Astrocyte (in vitro differentiated cells and primary cell): ENCODE measurements around the gene ITGA2B. TPM values are rescaled to one million over a fixed set of nuclear protein-coding genes. Genes with fewer than 3 reads are reported as not detected.

Experiments
- DNase-seq: peaks from one replicate; pipeline ENCODE4 v3.0.0-alpha.2; 2010; ENCODE audit warnings: low read depth
- FAIRE-seq: peaks from 2 replicates; lab custom pipeline; 2011; peaks lifted over from hg19 to GRCh38; lab: Jason Lieb, UNC
- H2AFZ ChIP-seq: 2 replicates; pipeline ENCODE4 v1.6.0; 2012; ENCODE audit warnings: low read depth, low read length, inconsistent platforms
- H3K27ac ChIP-seq: 2 replicates; pipeline ENCODE4 v1.5.1; 2011; ENCODE audit warnings: low read depth, low read length, inconsistent platforms
- H3K27me3 ChIP-seq: 2 replicates; pipeline ENCODE4 v1.6.0; 2011; ENCODE audit warnings: low read length, inconsistent platforms; ENCODE audit not compliant: insufficient read depth
- H3K36me3 ChIP-seq: 2 replicates; pipeline ENCODE4 v1.5.1; 2011; ENCODE audit warnings: low read length, inconsistent platforms; ENCODE audit not compliant: insufficient read depth
- H3K4me1 ChIP-seq: 2 replicates; pipeline ENCODE4 v1.5.1; 2011; ENCODE audit warnings: low read length, inconsistent platforms; ENCODE audit not compliant: insufficient read depth
- H3K4me2 ChIP-seq: 2 replicates; pipeline ENCODE4 v1.6.0; 2012; ENCODE audit warnings: low read length, inconsistent platforms
- H3K4me3 ChIP-seq: 2 replicates; pipeline ENCODE4 v1.5.1; 2011; ENCODE audit warnings: low read depth, mild to moderate bottlenecking, low read length, inconsistent platforms; ENCODE audit not compliant: insufficient read depth
- H3K79me2 ChIP-seq: 2 replicates; pipeline ENCODE4 v1.6.0; 2012; ENCODE audit warnings: mild to moderate bottlenecking, low read length, inconsistent platforms; ENCODE audit not compliant: insufficient read depth
- H3K9ac ChIP-seq: 2 replicates; pipeline ENCODE4 v1.6.0; 2012; ENCODE audit warnings: mild to moderate bottlenecking, low read length, inconsistent platforms
- H3K9me3 ChIP-seq: 2 replicates; pipeline ENCODE4 v1.5.1; 2012; ENCODE audit warnings: low read depth, mild to moderate bottlenecking, low read length, inconsistent platforms; ENCODE audit not compliant: insufficient read depth
- H4K20me1 ChIP-seq: 2 replicates; pipeline ENCODE4 v1.6.0; 2012; ENCODE audit warnings: low read length, inconsistent platforms; ENCODE audit not compliant: insufficient read depth
- H3K27ac Mint-ChIP-seq: one replicate; pipeline ENCODE4 v1.8.0; 2021; ENCODE audit warnings: mild to moderate bottlenecking, mixed read lengths; ENCODE audit not compliant: unreplicated experiment
- H3K27me3 Mint-ChIP-seq: one replicate; pipeline ENCODE4 v1.8.0; 2021; ENCODE audit warnings: low read depth, mixed read lengths; ENCODE audit not compliant: unreplicated experiment
- H3K36me3 Mint-ChIP-seq: one replicate; pipeline ENCODE4 v1.8.0; 2021; ENCODE audit warnings: low read depth, mixed read lengths; ENCODE audit not compliant: unreplicated experiment
- H3K4me1 Mint-ChIP-seq: one replicate; pipeline ENCODE4 v1.8.0; 2021; ENCODE audit warnings: low read depth, mixed read lengths; ENCODE audit not compliant: unreplicated experiment
- H3K4me3 Mint-ChIP-seq: one replicate; pipeline ENCODE4 v1.8.0; 2021; ENCODE audit warnings: mild to moderate bottlenecking, moderate library complexity, mixed read lengths; ENCODE audit not compliant: unreplicated experiment
- H3K9me3 Mint-ChIP-seq: one replicate; pipeline ENCODE4 v1.8.0; 2021; ENCODE audit warnings: mild to moderate bottlenecking, mixed read lengths; ENCODE audit not compliant: unreplicated experiment
- EZH2 ChIP-seq: IDR thresholded peaks from 2 replicates; pipeline ENCODE4 v1.6.1; 2012; ENCODE audit warnings: mild to moderate bottlenecking, low read length, inconsistent platforms; ENCODE audit not compliant: insufficient read depth
- total RNA-seq: library from RNA; stranded (reverse); gene quantifications from 2 replicates; pipeline ENCODE4 v1.2.1, GENCODE V29; 2021
- TF ChIP-seq, protein P1 (sequence below): IDR thresholded peaks from 2 replicates; pipeline ENCODE4 v1.5.1; 2011; ENCODE audit warnings: low read depth, mild to moderate bottlenecking, inconsistent platforms, low read length, moderate library complexity; ENCODE audit not compliant: insufficient read depth

ITGA2B gene
- total RNA-seq, 1 donor from 2014 or later = 0.68 TPM

DNA sequence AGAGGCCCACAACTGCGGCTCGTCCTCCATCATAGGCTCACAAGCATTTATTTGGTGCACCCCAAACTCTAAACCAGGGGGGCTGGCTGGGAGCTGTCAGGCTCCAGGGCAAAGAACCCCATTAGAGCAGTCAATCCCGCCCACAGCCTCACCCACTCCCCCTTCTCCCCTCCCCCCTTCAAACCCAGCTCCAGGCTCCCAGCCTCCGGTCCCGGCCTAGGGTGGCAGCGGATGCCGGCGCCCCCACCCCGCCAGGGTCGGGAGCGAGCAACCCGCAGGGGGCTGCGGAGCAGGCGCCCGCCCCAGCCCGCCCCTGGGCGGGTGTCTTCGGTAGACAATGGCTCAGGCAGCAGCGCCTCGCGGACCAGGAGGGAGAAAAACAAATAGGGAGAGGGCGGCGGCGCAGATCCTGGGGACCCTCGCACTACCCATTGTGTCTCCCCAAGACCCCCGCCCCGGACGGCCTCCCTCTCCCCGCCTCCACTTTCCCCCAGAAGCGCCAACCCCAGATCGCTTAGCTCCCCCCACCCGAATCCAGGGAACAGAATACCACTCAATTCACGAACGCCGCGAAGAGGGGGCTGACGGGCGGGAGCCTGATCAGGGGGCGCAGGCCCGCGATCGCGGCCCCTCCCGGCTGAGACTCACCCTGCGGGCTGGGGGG, 26.4 kb downstream of the ITGA2B start:
- Histone ChIP-seq H3K4me1 (peaks cover 18% of the 10 kb centered on the region), H3K79me2 (peaks cover 6% of the 10 kb centered on the region), H3K36me3 (no peaks in the 10 kb centered on the region), H3K27me3 (peaks cover 13% of the 10 kb centered on the region), H3K9me3 (no peaks in the 10 kb centered on the region), H2AFZ (peak overlapping the region; percentile 92), H3K27ac (peak overlapping the region; percentile 3), H3K4me2 (peak overlapping the region; percentile 97), H3K4me3 (peak overlapping the region; percentile 70), H3K9ac (peak overlapping the region; percentile 87), H4K20me1 (peaks cover 41% of the 10 kb centered on the region)
- DNase-seq (no peak), FAIRE-seq (no peak)
- Mint-ChIP-seq H3K27me3 (peaks cover 26% of the 10 kb centered on the region), H3K4me3 (peak overlapping the region; percentile 85), H3K9me3 (no peaks in the 10 kb centered on the region), H3K36me3 (no peaks in the 10 kb centered on the region), H3K4me1 (peaks cover 15% of the 10 kb centered on the region), H3K27ac (peak overlapping the region; percentile 53)
- TF ChIP-seq, protein P1, sequence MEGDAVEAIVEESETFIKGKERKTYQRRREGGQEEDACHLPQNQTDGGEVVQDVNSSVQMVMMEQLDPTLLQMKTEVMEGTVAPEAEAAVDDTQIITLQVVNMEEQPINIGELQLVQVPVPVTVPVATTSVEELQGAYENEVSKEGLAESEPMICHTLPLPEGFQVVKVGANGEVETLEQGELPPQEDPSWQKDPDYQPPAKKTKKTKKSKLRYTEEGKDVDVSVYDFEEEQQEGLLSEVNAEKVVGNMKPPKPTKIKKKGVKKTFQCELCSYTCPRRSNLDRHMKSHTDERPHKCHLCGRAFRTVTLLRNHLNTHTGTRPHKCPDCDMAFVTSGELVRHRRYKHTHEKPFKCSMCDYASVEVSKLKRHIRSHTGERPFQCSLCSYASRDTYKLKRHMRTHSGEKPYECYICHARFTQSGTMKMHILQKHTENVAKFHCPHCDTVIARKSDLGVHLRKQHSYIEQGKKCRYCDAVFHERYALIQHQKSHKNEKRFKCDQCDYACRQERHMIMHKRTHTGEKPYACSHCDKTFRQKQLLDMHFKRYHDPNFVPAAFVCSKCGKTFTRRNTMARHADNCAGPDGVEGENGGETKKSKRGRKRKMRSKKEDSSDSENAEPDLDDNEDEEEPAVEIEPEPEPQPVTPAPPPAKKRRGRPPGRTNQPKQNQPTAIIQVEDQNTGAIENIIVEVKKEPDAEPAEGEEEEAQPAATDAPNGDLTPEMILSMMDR = no peak
- no peak for TF ChIP-seq EZH2

DNA sequence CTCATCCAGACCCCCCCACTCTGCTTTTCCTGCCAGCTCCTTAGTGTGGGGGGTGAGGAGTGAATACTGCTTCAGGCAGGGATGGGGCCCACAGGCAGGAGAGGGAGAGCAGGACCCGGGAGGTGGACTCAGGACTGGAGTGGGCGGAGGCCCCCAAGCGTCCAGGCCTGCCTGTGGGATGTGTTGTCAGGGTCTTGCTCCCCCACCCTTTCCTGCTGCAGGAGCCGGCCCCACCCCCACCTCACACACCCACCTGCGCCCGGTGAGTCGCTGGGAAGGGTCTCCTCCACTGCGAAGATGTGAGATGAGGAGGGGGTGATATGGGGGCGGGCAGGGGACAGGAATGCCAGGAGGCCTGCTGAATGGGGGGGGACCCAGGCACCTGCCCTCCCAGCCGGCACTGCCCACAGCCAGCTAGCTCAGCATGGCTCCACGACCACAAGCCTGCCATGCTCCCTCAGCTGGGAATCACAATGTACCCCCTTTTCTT, 26.9 kb downstream of the ITGA2B start:
- H3K27me3 ChIP-seq = peaks cover 13% of the 10 kb centered on the region
- no peak for DNase-seq
- Mint-ChIP-seq H3K27ac (no peak overlapping the region), H3K4me3 (peak overlapping the region; percentile 82), H3K36me3 (peaks cover 2% of the 10 kb centered on the region), H3K27me3 (peaks cover 22% of the 10 kb centered on the region), H3K9me3 (no peaks in the 10 kb centered on the region), H3K4me1 (peaks cover 15% of the 10 kb centered on the region)
- H3K4me1 ChIP-seq = peaks cover 18% of the 10 kb centered on the region
- H3K4me3 ChIP-seq = peak overlapping the region; percentile 70
- H3K27ac ChIP-seq = no peak overlapping the region
- H3K4me2 ChIP-seq = peak overlapping the region; percentile 97
- no peaks in the 10 kb centered on the region for H3K36me3 ChIP-seq
- H3K79me2 ChIP-seq = peaks cover 6% of the 10 kb centered on the region
- TF ChIP-seq, protein P1 = no peak
- no peak for TF ChIP-seq EZH2
- H3K9ac ChIP-seq = peak overlapping the region; percentile 87
- peak overlapping the region; percentile 92 for H2AFZ ChIP-seq
- H4K20me1 ChIP-seq = peaks cover 45% of the 10 kb centered on the region
- H3K9me3 ChIP-seq = no peaks in the 10 kb centered on the region
- no peak for FAIRE-seq
